HG03575 (cell line): ENCODE measurements around the gene TRMT44.
"Not testable (repeated sequence)": the region's sequence is repeated elsewhere in the genome, so short reads cannot be mapped to it uniquely, and the experiment has no call there.

ENCODE experiments used
- ATAC-seq: cut with Tn5 transposase; IDR thresholded peaks from one replicate; pipeline ENCODE4 v1.9.1; 2021; ENCODE audit not compliant: unreplicated experiment, insufficient number of reproducible peaks, low FRiP score; ENCODE audit errors: extremely low read depth

TRMT44 gene

GRCh38 chr4:8478371-8478770, 37.8 kb downstream of the TRMT44 start:
- no peak for ATAC-seq

GRCh38 chr4:8478801-8479744, 38.5 kb downstream of the TRMT44 start:
- ATAC-seq, result no peak

- ATAC-seq, result no peak
Observed at GRCh38 chr4:8480221-8480620, 39.6 kb downstream of the TRMT44 start.

- ATAC-seq, result not testable (repeated sequence)
Observed at GRCh38 chr4:8486643-8487042, 46.1 kb downstream of the TRMT44 start.

GRCh38 chr4:8488791-8489369, 48.3 kb downstream of the TRMT44 start:
- ATAC-seq, result no peak

GRCh38 chr4:8491478-8491877, 50.9 kb downstream of the TRMT44 start:
- ATAC-seq, result not testable (repeated sequence)

GRCh38 chr4:8492174-8492573, 51.6 kb downstream of the TRMT44 start:
- no peak for ATAC-seq

GRCh38 chr4:8493484-8493883, 52.9 kb downstream of the TRMT44 start:
- no peak for ATAC-seq

- no peak for ATAC-seq
Observed at GRCh38 chr4:8494218-8494617, 53.6 kb downstream of the TRMT44 start.

GRCh38 chr4:8494983-8495548, 54.5 kb downstream of the TRMT44 start:
- no peak for ATAC-seq

- no peak for ATAC-seq
Observed at GRCh38 chr4:8495803-8496202, 55.2 kb downstream of the TRMT44 start.

GRCh38 chr4:8497762-8498161, 57.2 kb downstream of the TRMT44 start:
- no peak for ATAC-seq

GRCh38 chr4:8500966-8501365, 60.4 kb downstream of the TRMT44 start:
- no peak for ATAC-seq

GRCh38 chr4:8501781-8502180, 61.2 kb downstream of the TRMT44 start:
- ATAC-seq, result no peak

GRCh38 chr4:8502371-8502770, 61.8 kb downstream of the TRMT44 start:
- ATAC-seq, result no peak

- ATAC-seq, result no peak
Observed at GRCh38 chr4:8502836-8503585, 62.4 kb downstream of the TRMT44 start.

- no peak for ATAC-seq
Observed at GRCh38 chr4:8503801-8504200, 63.2 kb downstream of the TRMT44 start.

- no peak for ATAC-seq
Observed at GRCh38 chr4:8504279-8505007, 63.9 kb downstream of the TRMT44 start.

- no peak for ATAC-seq
Observed at GRCh38 chr4:8505229-8505628, 64.7 kb downstream of the TRMT44 start.
